Measurements from ENCODE around the gene QSOX1.

Gene QSOX1

GRCh38 chr1:180213401-180214170 lies 58.9 kb downstream of the QSOX1 start:
- DNase-seq (ENCODE audit: low read depth in 2 of 2): no peak

DNA sequence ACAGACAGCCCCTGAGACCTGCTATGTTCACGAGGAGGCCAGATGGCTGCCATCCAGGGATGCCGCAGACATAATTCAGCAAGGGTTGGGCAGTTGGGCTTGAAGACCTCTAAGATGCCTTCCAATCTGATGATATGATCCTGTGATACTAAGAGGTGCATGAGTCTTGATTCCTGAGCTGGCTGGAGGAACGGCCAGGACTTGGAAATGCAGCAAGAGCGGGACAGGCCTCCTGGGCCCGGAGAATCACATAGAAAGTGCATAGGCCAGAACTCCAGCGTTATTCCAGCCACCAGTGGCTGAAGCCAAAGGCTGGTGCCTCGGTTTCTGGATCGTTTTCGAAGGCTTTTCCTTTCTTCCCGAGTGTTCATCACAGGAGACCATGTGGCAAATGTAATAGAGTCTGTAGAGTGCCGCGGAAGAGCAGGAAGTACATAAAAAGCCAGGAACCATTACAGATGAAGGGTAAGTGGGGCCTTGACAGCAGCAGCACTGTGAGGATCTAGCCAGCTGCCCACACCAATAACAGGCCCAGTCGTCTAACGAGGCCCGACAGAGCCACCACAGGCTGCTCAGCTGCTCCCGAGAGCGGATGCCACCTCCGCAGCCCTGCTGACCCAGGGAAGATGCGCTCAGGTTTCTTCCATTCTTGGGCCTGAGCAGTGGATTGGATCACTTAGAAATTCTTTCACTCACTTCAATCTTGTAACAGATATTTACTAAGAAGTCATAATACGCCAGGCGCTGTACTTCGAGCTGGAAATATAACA lies 61.4 kb downstream of the QSOX1 start:
- DNase-seq (ENCODE audit: low read depth in 2 of 2): no peak

DNA sequence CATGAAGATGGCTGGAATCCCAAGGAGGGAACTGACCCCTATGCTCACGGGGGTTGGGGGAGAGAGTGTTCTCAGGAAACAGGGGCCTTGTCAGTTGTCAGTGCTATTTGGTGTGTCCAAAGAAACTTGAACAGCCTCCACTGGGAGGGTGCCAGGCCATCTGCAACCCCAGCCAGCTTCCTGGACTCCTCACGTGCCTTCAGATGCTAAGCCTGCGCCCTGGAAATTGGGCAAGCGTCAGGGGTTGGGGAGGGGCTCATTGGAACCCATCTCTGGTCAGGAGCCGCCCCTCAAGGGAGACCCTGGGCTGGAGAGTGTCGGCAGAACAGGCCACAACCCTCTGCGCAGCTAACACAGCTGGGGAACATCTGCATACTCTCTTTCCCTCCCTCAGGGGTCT lies 62.3 kb downstream of the QSOX1 start:
- DNase-seq (ENCODE audit: low read depth in 2 of 2): no peak

DNA sequence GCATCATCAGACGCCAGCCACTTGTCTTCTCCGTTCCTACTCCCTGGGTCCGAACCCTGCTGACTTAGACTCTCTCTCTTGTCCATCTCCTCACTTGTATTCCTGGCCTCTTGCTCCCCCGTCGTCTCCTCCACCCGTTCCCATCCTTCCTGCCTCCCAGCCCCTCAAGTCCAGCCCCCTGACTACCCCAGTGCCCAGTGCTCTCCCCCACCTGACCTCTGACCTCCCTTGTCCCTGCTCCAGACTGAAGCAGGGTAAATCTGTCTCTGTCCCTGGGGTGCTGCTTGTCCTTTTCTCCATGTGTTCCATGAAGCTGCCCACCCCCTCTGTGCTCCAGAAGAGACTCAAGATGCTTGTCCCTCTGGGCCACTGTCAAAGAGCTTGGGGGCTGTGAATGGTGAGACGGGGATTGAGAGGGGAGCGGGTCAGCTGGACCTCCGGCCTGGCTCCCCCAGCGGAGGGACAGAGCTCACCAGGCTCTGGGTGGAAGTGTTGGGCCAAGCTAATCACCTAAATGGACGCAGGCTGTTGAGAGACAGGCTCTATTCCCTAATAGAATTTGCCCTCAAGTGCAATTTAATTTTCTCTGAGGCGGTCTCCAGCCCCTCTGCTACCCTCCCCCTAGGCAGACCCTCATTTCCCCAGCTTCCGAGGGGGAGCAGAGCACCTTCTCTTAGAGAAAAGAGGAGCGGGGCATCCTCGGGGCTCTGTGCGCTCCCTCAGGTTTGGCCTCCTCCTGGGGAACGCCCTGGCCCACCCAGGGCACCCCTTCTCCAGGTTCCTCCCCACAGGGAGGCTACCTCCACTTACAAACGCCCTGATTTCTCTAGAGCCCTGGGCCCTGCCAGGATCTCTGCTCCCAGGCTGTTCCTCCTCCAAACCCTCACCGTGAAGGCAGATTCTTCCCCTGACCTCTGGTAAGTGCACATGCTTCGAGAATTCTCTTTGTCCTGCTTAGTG lies 64.4 kb downstream of the QSOX1 start:
- no peak for DNase-seq (ENCODE audit: low read depth in 2 of 2)

GRCh38 chr1:180219776-180220175 lies 65.1 kb downstream of the QSOX1 start:
- DNase-seq (ENCODE audit: low read depth in 2 of 2): no peak

GRCh38 chr1:180221462-180221861 lies 66.8 kb downstream of the QSOX1 start:
- no peak for DNase-seq (ENCODE audit: low read depth in 2 of 2)

GRCh38 chr1:180224902-180225301 lies 70.2 kb downstream of the QSOX1 start:
- no peak for DNase-seq (ENCODE audit: low read depth in 2 of 2)

GRCh38 chr1:180225403-180225802 lies 70.7 kb downstream of the QSOX1 start:
- DNase-seq (ENCODE audit: low read depth in 2 of 2): no peak

- DNase-seq (ENCODE audit: low read depth in 2 of 2): no peak
Measured at GRCh38 chr1:180227861-180228647, 73.4 kb downstream of the QSOX1 start.

- DNase-seq (ENCODE audit: low read depth in 2 of 2): no peak
Measured at GRCh38 chr1:180228648-180229482, 74.2 kb downstream of the QSOX1 start.

DNA sequence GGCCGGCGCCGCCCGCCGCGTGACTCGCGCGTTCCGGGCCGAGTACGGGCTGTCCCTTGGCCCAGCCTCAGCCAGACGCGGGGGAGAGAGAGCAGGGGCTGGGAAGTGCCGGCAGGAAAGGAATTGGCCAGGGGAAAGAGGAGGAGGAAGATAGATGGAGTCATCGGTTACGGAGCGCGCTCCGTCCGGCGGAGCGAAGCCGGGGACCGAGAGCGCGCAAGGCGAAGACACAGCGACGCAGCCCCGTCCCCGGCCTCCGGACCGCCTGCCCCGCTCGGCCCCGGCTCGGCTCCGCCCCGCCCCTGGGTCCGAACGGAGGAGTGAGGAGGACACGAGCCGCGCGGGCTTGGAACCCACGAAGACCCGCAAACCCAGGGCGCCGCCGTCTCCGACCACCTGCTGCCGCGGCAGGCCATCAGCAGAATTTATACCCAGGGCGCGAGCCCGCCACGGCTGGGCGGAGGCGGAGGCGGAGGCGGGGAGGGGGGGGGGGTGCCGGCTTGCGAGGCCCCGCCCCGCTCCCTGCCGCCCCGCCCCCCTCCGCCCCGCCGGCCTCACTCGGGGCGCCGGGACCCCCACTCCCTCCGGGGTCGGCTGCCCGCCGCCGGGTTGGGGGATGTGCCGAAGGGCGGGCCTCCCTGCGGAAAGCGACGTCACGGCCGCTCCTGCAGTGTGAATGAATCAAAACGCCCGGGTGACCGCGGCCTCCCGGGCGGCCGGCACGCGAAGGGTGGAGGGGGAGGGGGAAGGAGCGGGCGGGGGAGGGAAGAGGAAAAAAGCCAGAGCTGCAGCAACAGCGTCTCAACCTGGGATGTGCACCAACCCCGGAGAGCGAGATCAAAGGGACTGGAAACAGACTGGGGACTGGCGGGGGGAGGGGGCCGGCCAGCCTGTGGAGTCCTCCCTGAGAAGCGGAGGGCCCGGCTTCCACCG lies 75.1 kb downstream of the QSOX1 start, which contains the start of gene LHX4:
TSS of gene LHX4 (plus strand) at position 782 of the 933 bp plus-strand sequence. CDS start 266 bp downstream, outside the sequence.
- DNase-seq (ENCODE audit: low read depth in 2 of 2): no peak

- DNase-seq (ENCODE audit: low read depth in 2 of 2): no peak
Measured at GRCh38 chr1:180230416-180230790, 75.7 kb downstream of the QSOX1 start.

GRCh38 chr1:180230791-180231505 lies 76.3 kb downstream of the QSOX1 start:
- no peak for DNase-seq (ENCODE audit: low read depth in 2 of 2)

- DNase-seq (ENCODE audit: low read depth in 2 of 2): no peak
Measured at GRCh38 chr1:180231506-180231921, 76.8 kb downstream of the QSOX1 start.

DNA sequence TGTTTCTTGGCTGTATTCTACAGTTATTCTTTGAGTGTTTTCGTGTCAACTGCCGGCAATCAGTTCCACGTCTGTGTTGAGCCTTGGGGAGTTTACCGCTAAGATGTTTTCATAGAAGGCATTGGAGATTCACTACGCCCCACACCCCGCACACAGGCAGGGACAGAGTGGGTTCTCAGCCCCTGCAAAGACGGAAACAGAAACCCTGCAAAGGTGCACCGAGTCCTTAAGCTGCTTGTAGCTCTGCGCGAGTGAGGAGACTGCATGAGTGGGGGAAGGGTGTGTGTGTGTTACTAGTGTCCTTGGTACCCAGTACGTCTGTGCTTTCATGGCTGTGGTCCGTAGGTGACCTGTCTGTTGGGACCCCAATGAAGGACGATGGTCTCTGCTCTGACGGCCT lies 77.3 kb downstream of the QSOX1 start:
- DNase-seq (ENCODE audit: low read depth in 2 of 2): no peak

DNA sequence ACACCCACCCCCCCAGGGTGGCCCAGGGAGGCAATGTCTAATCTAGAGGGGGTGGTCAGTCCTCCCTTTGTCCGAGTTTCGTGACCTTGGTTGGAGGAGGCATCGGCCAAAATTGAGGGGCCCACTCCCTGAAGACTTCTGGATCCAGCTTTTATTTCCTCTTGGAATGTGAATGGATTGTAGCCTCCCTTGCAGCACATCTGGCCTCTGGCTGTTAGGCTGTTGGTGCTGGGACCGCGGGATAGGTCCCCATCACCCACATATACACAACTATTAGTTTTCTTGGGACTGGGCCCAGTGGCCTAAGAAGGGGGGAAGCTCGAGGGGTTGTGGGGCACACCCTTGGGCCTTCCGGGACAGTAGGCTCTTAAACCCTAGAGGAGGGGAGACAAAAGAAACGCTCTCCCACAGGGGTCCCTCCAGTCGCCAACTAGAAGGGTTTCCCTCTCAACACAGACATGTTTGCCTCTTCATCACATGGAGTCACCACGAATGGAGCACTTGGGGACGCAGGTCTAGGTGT lies 77.9 kb downstream of the QSOX1 start:
- no peak for DNase-seq (ENCODE audit: low read depth in 2 of 2)

DNA sequence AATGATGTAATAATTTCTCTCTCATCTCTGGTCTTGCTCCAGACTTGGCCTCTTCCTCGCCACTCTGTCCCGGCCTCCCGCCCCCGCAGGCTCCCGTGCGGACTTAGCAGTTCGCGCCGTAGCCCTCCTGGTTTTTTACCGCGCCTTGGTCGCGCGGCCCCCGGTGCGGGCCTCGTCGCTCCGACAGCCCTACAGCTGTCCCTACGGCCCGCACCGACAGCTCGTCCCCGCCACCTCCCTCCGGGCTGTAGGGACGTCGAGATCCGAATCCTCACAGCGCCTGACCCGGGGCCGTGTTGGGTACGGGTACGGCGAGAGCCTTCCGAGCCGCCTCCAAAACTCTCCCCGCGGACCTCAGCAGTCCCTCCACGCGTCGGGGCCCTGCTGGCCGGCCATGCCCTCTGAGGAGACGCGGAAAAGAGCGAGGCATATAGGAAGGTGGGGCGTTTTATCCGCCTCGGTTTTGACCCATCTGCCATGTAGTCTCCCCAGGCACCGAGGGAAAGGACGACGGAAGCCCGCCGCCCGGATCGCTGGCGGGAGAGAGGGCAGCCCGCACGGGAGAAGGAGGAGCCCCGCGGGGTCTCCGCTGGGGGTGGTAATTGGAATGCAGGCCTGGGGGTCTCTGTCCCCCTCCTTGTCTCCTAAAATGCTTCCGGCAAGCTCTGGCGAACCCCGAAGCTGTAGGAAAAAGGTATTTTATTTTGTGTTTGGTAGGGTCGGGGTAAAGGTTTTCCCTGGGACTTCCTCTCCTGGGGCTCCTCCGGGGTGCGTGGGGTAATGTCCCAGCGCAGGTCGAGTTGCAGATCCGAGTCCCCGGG lies 78.7 kb downstream of the QSOX1 start:
- no peak for DNase-seq (ENCODE audit: low read depth in 2 of 2)

Measured in stimulated activated CD8-positive, alpha-beta memory T cell treated with anti-CD3 and anti-CD28 coated beads, Interleukin-2, amount 100 ng/mL, for 1 hour (primary cell).